Coronary artery (tissue), 2 donors: Measurements from ENCODE around the gene DET1.

Experiments
- DNase-seq: peaks from one replicate; pipeline ENCODE4 v3.0.0-alpha.2; 2017; ENCODE audit warnings: low spot score
- H3K27ac ChIP-seq, 2 donors: fragments of 200-600 bp; sonication (generic); one replicate each; pipeline ENCODE4 v1.5.1; 2016 to 2019
- H3K4me3 ChIP-seq: fragments of 200-600 bp; sonication (generic); 2 replicates; pipeline ENCODE4 v1.5.1; 2016; ENCODE audit warnings: mild to moderate bottlenecking, moderate library complexity
- CTCF ChIP-seq: fragments of 200-600 bp; sonication (generic); IDR thresholded peaks from one replicate; pipeline ENCODE4 v1.5.1; 2019; ENCODE audit warnings: antibody characterized with exemption

The DET1 gene

GRCh38 chr15:88546248-88547129 lies at the start of gene DET1:
Gene DET1, minus strand, starts transcription at chr15:88546681. Its CDS starts 14,976 bp downstream, at chr15:88531705.
- Histone ChIP-seq H3K4me3 (peak within 1 kb of the TSS; percentile 82), H3K27ac (peak within 1 kb of the TSS; percentile 57 to 93)
- DNase-seq, result peak; percentile 96
- peak; percentile 55 for TF ChIP-seq CTCF

- DNase-seq, result no peak
- TF ChIP-seq CTCF, result no peak
- H3K4me3 ChIP-seq, result no peak overlapping the region
- no peak overlapping the region for H3K27ac ChIP-seq
Measured at GRCh38 chr15:88591384-88591783, 44.9 kb upstream of the DET1 start.

GRCh38 chr15:88590759-88591158 lies 44.3 kb upstream of the DET1 start:
- TF ChIP-seq CTCF, result no peak
- DNase-seq, result no peak
- Histone ChIP-seq H3K27ac (no peak overlapping the region), H3K4me3 (no peak overlapping the region)

GRCh38 chr15:88586401-88587162 lies 40.1 kb upstream of the DET1 start:
- DNase-seq, result no peak
- Histone ChIP-seq H3K4me3 (no peak overlapping the region), H3K27ac (no peak overlapping the region)
- no peak for TF ChIP-seq CTCF

GRCh38 chr15:88580532-88580931 lies 34.1 kb upstream of the DET1 start:
- no peak for DNase-seq
- Histone ChIP-seq H3K27ac (no peak overlapping the region), H3K4me3 (no peak overlapping the region)
- no peak for TF ChIP-seq CTCF

- Histone ChIP-seq H3K4me3 (no peak overlapping the region), H3K27ac (no peak overlapping the region)
- no peak for DNase-seq
- TF ChIP-seq CTCF, result no peak
Measured at GRCh38 chr15:88579322-88579721, 32.8 kb upstream of the DET1 start.
